ENCODE results near the gene RASEF.

The RASEF gene

DNA sequence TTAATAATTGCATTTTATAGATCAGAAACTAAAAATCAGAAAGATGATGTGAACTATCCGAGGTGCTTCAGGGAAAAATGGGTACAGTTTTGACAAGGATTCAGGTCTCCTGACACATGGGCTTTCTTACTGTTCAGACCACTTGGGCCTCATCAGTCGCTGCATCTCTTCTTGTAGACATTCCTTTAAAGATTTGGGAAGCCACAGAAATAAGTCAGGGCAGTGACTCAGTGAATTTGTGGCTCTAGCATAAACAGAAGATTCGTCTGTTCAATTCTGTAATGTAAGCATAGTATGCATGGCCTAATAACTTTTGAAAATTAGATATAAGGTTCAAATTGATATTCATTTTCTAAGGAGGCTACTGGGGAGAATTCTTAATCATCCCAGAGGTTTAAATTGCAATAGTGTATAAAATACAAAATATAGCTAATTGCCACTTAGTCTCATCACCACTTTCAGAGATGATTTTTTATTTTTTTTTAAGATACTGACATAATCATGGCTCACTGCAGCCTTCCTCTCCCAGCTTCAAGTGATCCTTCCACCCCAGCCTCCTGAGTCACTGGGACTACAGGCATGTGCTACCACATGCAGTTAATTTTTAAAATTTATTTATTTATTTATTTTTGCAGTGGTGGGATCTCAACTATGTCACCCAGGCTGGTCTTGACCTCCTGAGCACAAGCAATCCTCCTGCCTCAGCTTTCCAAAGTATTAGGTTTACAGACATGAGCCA, 48.9 kb downstream of the RASEF start:
- DNase-seq (ENCODE audit: low read depth in 3 of 3, low spot score in 1 of 3): no peak

DNA sequence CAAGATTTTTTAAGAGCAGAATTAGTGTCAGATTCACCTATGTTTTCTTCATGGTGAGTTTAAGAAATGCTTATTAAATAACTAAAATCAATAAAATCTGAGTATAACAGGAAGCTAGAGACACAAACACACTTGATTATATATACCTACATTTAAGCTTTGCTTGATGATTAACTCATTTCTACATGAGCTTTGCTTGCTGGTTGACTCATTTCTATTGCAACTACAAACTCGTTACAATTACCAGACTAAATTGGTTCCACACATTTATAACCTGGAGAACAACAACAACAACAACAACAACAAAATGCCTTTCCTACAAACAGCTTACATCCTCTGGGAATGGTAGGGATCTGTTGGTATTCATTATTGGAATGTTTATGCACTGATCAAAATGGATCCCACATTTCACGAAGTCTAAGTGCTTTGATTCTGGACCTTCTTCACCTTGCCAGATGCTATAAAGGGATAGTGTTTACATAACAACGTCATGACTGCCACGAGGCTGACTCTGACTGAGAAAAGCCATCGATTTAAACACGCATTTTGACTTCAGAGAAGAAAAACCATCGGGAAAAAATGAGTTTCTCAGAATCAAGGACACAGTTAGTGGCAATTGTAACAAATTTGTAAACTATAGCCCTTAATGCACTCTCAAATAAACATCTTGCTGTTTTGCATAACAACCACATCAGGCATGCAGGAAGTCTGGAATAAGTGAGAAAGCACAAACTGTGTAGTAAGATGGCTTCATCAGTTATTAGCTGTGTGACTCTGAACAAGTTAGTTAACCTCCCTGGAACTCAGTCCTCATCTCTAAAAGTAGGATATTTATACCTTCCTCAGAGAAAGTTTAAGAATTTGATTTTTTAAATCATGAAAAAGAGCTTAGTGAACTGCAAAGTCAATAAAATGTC, 49.8 kb downstream of the RASEF start:
- DNase-seq (ENCODE audit: low read depth in 3 of 3, low spot score in 1 of 3): no peak

DNA sequence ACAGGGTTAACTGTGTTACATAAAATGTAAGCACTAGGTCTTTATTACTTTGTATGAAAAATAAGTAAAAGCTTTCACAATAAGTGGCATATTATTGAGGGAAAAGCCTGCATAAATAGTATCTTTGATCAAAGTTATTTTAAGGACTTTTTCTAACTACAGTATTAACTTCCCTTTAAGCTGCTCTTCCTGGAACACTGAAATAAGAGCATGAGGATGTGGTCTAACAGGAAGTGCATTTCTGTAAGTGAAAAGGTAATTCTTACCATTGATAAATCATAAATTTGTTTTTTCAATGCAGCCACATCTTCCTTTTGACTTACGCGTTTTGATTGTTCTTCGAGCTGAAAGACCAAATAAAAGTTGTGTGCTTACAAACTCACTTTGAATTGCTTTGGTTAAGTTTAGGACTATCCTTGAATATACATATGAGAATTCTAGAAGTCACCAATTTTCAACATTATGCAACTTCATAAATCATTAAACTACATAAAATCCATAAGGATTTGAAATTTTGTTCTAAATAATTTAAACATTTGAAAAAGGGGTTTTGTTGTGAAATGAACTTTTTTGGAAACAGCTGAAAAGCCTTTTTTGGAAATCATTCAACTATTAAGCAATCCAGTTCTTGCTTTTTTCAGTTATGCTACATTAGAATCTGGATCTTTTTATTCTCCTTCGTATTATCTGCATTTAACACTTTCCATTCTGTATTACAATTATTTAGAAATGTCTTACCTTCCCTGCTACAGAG, 50.6 kb downstream of the RASEF start:
- DNase-seq (ENCODE audit: low read depth in 3 of 3, low spot score in 1 of 3): no peak

DNA sequence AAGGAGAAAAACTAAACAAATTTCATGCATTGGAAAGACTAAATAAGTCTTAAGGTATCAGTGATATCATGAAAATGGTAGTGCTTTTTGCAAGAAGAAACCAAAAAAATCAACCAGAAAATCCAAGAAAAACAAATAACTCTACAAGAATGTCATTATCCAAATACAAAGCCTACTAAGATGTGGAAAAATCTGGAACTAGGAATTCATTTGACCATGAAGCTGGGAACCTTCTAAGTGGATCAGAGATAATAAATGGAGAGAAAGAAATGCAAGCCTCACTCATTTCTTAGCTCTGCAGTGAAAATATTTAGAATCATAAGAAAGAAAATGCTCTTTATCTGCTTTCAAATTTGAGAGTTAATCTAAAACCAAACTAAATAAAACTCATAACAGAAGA, 51.3 kb downstream of the RASEF start:
- no peak for DNase-seq (ENCODE audit: low read depth in 3 of 3, low spot score in 1 of 3)

DNA sequence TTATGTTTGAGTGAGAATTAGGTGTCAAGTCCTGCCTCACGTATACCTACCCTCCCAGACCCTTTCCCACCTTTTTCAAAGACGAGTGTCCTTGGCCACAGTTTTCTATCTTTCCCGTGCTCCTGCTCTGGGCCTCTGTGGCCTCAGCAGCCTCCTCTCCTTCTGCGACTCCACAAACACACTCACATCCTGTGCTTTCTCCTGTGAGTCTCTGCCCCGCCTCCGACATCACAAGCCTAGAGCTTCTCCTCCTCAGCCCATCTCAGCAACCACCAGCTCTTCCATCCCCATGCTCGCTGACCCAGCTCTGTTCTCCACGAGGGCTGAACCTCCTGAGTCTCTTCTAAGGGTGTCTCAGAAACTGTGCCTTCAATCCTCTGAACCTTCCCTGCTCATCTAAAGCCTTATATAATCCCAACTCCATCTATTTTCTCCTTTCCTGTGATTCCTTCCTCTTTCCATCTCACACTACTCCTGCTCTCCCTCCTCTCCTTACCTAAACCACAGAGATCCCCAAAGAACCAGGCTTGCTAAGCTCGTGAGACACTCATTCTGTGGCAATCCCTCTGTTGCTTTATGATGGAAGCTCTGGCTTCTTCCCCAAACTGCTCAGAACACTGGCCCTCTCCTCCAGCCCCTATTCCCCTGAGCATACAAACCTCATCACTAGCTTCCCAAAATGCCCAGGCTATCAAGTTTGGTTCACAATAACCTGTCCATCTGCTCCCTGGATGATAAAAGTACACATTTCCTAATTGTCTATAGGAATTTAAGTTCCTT, 55.2 kb downstream of the RASEF start:
- DNase-seq (ENCODE audit: low read depth in 3 of 3, low spot score in 1 of 3): no peak

DNA sequence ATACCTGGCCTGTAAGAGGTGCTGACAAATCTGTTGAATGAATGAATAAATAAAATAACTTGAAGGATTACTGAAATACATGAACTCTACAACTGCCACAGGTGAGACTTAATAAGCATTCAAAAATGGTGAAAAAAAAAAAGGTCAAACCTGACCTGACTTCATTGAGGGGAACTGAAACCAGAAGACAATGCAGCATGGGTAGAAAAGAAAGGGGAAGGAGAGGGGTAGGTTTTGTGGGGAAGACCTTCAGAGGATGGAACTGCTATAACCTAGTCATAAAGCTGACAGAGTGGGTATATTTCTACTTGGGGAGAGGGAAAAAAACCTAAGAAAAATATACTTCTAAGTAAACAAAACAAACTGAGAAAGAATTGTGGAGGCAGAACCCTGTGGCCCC, 56.6 kb downstream of the RASEF start:
- DNase-seq (ENCODE audit: low read depth in 3 of 3, low spot score in 1 of 3): no peak

DNA sequence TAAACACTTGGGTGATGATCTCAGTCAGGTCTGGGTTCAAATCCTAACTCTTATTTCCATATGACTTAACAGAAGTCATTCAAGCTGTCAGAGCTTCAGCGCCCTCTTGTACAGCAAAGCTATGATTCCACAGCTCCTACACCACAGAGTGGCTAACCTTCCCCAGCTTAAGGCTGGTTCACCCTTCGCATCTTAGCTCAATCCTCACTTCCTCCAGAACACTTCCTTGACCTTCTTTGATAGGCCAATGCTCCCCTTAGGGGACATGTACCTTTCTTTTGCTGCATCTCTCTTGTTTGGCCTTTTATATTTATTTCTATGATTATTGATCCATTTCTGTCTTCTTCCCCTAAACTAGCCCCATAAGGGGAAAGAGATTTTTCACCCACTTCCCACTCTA, 57.0 kb downstream of the RASEF start:
- DNase-seq (ENCODE audit: low read depth in 3 of 3, low spot score in 1 of 3): no peak

DNA sequence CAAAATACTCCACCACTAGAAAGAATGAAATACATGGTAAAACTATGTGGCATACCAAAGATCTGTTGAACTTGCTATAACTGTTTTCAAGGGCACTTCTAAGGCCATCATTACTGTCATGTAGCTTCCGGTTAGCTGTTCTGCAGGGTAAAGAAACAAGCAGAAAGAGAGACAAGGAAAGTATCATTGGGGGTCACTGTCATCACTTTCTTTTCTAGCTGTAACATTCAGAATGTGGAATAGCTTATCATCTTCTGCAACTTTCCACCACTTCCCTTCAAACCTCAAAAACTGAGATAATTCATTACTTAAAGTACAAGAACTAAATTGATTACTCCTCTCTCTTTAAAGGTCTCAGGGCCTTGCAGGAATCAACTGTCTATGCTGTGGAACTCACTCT, 57.6 kb downstream of the RASEF start:
- DNase-seq (ENCODE audit: low read depth in 3 of 3, low spot score in 1 of 3): no peak

DNA sequence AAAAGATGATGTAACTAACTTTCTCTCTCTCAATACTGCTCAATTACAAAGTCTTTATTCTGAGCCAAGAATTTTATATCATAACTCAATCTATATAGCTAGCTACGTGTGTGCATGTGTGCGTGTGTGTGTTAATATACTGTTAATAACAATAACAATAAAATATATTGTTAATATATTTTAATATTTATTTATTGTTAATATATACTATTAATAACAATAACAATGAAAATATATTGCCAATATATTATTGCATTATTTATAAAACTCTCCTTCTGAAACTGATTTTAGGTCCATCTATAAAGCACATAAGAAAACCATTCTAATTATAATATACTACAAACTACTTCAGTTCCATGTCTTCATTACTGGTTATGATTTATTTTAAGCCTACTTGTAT, 60.6 kb downstream of the RASEF start:
- DNase-seq (ENCODE audit: low read depth in 3 of 3, low spot score in 1 of 3): no peak

DNA sequence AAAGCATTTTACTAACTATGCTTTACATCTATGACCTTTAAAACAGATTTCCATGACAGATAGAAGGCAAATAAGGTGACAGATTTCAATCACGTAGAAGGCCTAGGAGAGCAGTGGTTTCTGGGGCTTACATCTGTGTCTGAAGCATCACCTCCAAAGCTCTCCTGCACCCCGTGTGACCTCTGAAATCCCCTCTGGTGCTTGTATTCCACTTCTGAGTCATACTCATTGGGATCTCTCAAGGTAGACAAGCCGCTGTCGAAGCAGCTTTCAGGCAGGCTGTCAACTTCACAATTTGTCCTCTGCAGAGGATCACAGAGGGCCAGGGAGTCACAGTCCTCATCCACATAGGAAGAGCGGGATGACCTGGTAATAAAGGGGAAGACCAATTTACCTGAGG, 62.2 kb downstream of the RASEF start:
- no peak for DNase-seq (ENCODE audit: low read depth in 3 of 3, low spot score in 1 of 3)

DNA sequence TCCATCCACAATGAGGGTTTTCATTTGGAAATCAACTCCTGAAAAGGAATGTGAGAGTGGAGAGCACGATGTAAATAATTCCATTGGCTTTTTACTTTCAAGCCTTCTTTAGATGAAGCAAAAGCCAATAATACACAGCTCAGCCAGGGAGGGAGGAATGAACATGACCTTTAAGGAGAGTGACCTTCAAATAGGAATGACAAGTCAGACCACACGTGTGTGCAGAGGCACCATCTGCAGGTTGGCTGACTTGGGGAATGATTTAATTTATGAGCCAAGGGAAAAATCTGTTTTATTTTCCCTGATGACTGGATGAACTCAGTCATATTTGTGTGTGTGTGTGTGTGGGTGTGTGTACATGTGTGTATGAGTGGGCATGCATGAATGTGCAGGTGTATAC, 64.5 kb downstream of the RASEF start:
- DNase-seq (ENCODE audit: low read depth in 3 of 3, low spot score in 1 of 3): no peak

DNA sequence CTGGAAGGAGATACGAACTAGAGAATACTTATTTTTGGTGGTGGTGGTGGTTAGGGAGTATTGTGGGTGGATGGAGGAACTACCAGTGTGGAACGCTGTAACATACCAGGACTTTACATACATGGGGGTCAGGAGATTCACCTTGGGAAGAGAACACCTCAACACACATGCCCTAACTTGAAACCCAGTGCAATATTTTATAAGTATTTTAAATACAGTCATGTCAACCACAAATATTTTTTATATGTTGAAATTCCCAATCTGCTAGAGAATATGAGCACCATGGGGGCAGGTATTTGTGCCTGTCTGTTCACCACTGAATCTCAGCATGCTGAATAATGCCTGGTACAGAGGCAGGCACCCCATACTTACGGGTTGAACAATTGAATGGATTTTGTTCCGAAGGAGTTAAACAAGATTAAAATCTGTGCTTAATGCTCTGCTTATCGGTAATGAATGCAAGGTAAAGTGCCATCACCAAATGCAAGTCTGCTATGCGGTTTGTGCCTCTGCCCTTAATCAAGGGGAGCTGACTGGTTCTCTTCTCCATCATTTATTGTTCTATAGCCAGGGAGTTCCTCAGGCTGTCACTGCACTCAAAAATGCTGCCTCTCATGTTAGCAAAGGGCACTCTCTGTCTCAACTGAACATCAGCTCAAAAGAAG, 65.3 kb downstream of the RASEF start:
- no peak for DNase-seq (ENCODE audit: low read depth in 3 of 3, low spot score in 1 of 3)

DNA sequence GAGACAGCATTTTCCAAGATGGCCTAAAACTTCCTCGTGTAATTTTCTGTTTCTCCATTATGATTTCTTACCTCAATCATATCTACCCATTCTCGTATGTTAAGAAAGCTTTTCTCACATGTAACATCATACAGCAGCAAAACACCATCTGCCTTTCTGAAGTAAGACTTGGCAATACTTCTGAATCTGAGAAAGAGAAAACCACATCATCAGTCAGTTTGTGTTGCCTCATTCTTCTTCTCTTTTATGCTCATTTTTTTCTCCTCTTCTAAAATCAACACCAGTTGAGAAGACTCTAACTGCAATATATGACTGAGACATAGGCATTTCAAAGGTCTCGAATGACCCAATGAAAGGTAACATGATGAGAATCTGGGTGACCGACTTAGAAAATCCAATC, 66.0 kb downstream of the RASEF start:
- DNase-seq (ENCODE audit: low read depth in 3 of 3, low spot score in 1 of 3): no peak

DNA sequence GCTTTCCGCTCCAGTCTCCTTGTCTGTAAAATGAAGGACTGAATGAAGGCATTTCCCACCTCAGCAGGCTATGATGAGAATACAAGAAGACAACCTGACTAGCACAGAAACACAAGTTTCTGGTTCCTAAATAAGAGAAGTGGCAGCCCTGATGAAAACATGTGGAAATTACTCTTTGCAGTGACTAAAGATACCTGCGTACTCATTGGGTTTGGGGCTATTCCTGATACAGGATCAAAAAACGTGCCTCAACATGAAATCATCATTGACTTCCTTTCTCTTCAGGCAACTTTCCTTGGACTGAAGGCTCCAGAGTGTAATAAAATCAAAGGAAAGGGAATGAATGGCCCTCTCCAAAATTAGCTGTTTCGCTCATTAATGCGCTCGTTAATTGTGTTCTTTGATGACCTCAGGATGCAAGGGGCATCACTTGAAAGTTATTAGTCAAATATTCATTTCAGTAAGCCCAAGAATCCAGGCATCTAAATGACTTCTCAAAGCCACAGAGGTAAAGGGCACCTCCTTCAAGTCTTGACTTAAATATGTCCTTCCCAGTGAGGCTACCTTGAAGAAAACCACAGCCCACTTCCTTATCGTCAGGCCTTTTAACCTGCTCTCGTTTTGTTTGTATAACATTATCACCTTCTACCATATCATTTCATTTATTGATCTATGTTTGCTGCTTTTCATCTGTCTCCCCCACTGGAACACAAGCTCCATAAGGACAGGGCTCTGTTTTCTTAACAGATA, 68.9 kb downstream of the RASEF start:
- no peak for DNase-seq (ENCODE audit: low read depth in 3 of 3, low spot score in 1 of 3)

DNA sequence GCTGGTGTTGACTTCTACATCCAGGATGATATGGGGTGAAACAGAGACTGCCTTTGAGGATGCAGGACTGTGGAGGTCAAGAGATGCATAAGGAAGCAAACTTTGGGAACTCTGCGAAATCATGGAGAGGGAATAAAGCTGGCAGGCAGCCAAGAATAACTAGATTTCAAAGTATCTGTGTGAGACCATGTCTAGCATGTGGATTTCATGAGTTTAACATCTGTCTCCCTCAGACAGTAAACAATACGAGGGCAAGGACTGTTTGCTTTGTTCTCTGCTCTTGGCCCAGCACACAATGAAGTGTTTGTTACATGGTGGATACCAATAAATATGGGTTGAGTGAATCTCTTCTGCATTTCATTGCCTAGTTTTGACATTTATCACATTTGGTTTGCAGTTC, 71.3 kb downstream of the RASEF start:
- no peak for DNase-seq (ENCODE audit: low read depth in 3 of 3, low spot score in 1 of 3)

DNA sequence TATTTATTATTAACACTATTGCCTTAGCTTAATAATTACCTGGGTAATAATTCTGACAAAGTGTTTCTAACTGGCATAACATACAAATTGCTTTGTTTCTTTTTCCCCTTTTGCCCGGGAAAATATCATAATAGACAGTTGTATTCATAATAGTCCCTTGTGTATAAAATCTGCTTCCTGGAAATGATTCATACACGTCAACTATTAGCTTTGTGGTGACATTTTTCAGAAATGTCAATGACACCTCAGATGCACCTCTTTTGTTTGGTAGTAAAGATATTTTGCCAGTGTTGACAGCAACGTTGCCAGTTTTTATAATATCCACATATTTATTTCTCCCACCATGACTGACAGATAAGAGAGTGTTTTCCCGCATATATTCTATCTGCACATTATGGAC, 73.0 kb downstream of the RASEF start:
- DNase-seq (ENCODE audit: low read depth in 3 of 3, low spot score in 1 of 3): no peak

DNA sequence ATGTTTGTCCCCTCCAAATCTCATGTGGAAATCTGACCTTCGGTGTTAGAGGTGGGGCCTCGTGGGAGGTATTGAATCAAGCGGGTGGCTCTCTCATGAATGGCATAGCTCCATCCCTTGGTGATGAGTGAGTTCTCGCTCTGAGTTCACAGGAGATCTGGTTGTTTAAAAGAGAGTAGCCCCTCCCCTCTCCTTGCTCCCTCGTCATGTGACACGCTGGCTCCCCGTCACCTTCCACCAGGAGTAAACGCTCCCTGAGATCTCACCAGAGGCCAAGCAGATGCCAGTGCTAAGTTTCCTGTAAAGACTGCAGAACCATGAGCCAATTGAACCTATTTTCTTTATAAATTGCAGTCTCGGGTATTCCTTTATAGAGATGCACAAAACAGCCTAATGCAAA, 74.5 kb downstream of the RASEF start:
- DNase-seq (ENCODE audit: low read depth in 3 of 3, low spot score in 1 of 3): no peak

DNA sequence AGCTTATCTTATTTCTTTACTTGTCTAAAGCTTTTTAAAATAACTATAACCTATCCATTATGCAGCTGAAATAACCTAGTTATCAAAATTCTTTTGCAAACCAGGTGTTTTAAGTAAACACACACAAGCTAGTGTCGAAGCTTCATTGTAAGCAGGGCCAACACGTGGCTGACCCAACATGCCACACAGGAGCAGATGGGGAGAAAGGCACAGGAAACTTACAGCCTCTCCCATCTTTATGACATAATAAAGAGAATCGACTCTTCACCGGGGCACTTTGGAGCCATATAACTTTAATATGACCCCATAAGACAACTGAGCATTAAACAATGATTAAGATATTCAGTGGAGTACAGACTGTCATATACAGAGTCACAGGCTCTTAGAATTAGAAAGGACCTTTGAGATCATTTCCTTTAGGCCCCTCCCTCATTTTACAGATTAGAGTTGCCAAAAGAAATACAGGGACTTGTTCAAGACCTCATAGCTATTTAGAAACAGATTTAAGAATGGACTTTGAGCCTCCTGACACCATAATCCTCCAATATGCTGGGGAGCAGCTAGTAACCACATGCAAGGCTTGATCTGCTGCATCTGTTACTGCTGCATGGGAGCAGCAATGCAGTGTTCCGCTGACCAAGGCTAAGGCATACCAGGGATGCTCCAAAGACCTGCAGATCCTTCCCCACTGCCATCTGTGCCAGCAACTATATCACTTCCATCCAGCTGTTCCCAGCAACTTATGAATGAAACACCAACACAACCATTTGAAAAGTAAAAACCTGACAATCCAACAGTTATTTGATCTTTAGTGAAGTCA, 75.4 kb downstream of the RASEF start:
- DNase-seq (ENCODE audit: low read depth in 3 of 3, low spot score in 1 of 3): no peak

DNA sequence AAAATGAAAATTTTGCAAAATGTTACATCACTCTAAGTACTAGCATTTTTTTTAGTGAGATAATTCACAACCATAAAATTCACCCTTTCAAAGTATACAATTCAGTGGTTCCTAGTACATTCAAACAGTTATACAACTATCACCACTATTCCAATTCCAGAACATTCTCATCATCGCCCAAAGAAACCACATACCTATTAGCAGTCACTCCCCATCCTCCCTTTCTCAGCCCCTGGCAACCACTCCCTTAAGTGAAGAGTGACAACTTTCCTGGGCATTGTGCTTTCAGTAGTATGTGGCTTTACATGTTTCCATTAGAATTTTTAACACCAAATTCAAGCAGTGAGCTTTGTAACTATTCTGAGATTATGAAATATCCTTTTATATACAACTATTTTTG, 81.4 kb downstream of the RASEF start:
- no peak for DNase-seq (ENCODE audit: low read depth in 3 of 3, low spot score in 1 of 3)

Data from stimulated activated CD4-positive, alpha-beta T cell treated with anti-CD3 and anti-CD28 coated beads, TNF-alpha, amount 100 ng/mL, for 1 hour (primary cell).